HCT116 (cell line): ENCODE data around the gene HDHD2. TPM values are rescaled to one million over a fixed set of nuclear protein-coding genes. Genes with fewer than 3 reads are reported as not detected.

ENCODE experiments used
- ATAC-seq: fragments of 200-7000 bp; cut with Tn5 transposase; 2 replicates; pipeline ENCODE4 v1.9.1; 2020; ENCODE audit warnings: mild to moderate bottlenecking, moderate library complexity
- BruUV-seq: library from RNA; stranded (reverse); fragments of 400-500 nt; replicated peaks from 2 replicates; lab custom pipeline; 2021; lab: Mats Ljungman, UMichigan
- CTCF ChIA-PET: fragments of 300-600 bp; sonication (Branson Sonifier 250); formaldehyde crosslinking; loops from one replicate; lab custom pipeline; 2021; ENCODE audit warnings: antibody characterized with exemption; lab: Charles Lee
- POLR2A ChIA-PET: fragments of 300-600, 350-600 bp; sonication (Branson Sonifier 250); formaldehyde crosslinking; loops from one replicate; lab custom pipeline; 2021; ENCODE audit warnings: antibody characterized with exemption; lab: Charles Lee
- RAD21 ChIA-PET, 2 experiments: fragments of 300-600 bp; sonication (Branson Sonifier 250); formaldehyde crosslinking; loops; one replicate each; lab custom pipeline; 2023; ENCODE audit warnings: low total read pairs in 2 of 2; ENCODE audit not compliant: uncharacterized antibody in 2 of 2, unreplicated experiment in 2 of 2, low non-redundant PET in 1 of 2; lab: Charles Lee
- DNase-seq: peaks from one replicate; pipeline ENCODE4 v3.0.0-alpha.2; 2010; ENCODE audit warnings: low read depth, low spot score
- H2AFZ ChIP-seq: fragments of 200-600 bp; shearing (Covaris generic), sonication (generic); 2 replicates; pipeline ENCODE4 v1.6.1; 2017; ENCODE audit warnings: low read depth, mixed run types, mixed read lengths, antibody characterized with exemption, low read length; ENCODE audit not compliant: poor library complexity, severe bottlenecking
- H3K27ac ChIP-seq: 2 replicates; pipeline ENCODE4 v1.5.1; 2012; ENCODE audit warnings: low read depth, low read length
- H3K27me3 ChIP-seq: fragments of 200-600 bp; sonication (generic); 2 replicates; pipeline ENCODE4 v1.6.1; 2016; ENCODE audit warnings: mixed run types, low read length, mixed read lengths; ENCODE audit not compliant: insufficient read depth
- H3K36me3 ChIP-seq, 2 experiments: fragments of 200-500 bp in 1 of 2; fragments of 200-600 bp in 1 of 2; sonication (Bioruptor generic) in 1 of 2; sonication (generic) in 1 of 2; 2 replicates each; pipeline versions ENCODE4 v1.5.1 to v1.6.1; 2014 to 2016; ENCODE audit warnings: low read length in 2 of 2, inconsistent platforms in 1 of 2, mixed read lengths in 1 of 2, mixed run types in 1 of 2; ENCODE audit not compliant: insufficient read depth in 2 of 2, control insufficient read depth in 1 of 2
- H3K4me1 ChIP-seq, 2 experiments: fragments of 200-600 bp in 1 of 2; sonication (generic) in 1 of 2; 2 replicates each; pipeline versions ENCODE4 v1.5.1 to v1.6.1; 2012 to 2017; ENCODE audit warnings: low read length in 2 of 2, inconsistent platforms in 1 of 2, mild to moderate bottlenecking in 1 of 2, mixed read lengths in 1 of 2, mixed run types in 1 of 2, moderate library complexity in 1 of 2; ENCODE audit not compliant: insufficient read depth in 2 of 2, control insufficient read depth in 1 of 2
- H3K4me2 ChIP-seq: fragments of 200-600 bp; sonication (generic); 2 replicates; pipeline ENCODE4 v1.6.1; 2017; ENCODE audit warnings: mixed run types, low read length, mixed read lengths
- H3K4me3 ChIP-seq, 2 experiments: fragments of 200-600 bp in 1 of 2; sonication (generic) in 1 of 2; replicated peaks in 1 of 2; 2 replicates each; pipeline ENCODE4 v1.5.1; 2011 to 2016; ENCODE audit warnings: low read length in 2 of 2, control low read depth in 1 of 2, low read depth in 1 of 2, mild to moderate bottlenecking in 1 of 2, mixed read lengths in 1 of 2, mixed run types in 1 of 2
- H3K79me2 ChIP-seq: fragments of 200-600 bp; sonication (generic); 2 replicates; pipeline ENCODE4 v1.6.1; 2017; ENCODE audit warnings: mild to moderate bottlenecking, mixed run types, low read length, moderate library complexity, mixed read lengths; ENCODE audit not compliant: insufficient read depth
- H3K9ac ChIP-seq: fragments of 200-600 bp; sonication (generic); 2 replicates; pipeline ENCODE4 v1.6.1; 2016; ENCODE audit warnings: low read length, mixed read lengths
- H3K9me2 ChIP-seq: fragments of 200-600 bp; sonication (generic), shearing (Covaris generic); 2 replicates; pipeline ENCODE4 v1.6.1; 2017; ENCODE audit warnings: mixed run types, mild to moderate bottlenecking, moderate library complexity; ENCODE audit not compliant: insufficient read depth
- H3K9me3 ChIP-seq, 2 experiments: fragments of 200-500 bp in 1 of 2; fragments of 200-600 bp in 1 of 2; sonication (Bioruptor generic) in 1 of 2; sonication (generic) in 1 of 2; 2 replicates each; pipeline ENCODE4 v1.6.1; 2014 to 2017; ENCODE audit warnings: low read length in 2 of 2, mixed read lengths in 2 of 2, inconsistent platforms in 1 of 2, low read depth in 1 of 2, mild to moderate bottlenecking in 1 of 2, mixed run types in 1 of 2, moderate library complexity in 1 of 2; ENCODE audit not compliant: control insufficient read depth in 1 of 2, insufficient read depth in 1 of 2
- H4K20me1 ChIP-seq: fragments of 200-600 bp; sonication (generic), shearing (Covaris generic); 2 replicates; pipeline ENCODE4 v1.6.1; 2017; ENCODE audit warnings: mixed run types, mild to moderate bottlenecking, moderate library complexity; ENCODE audit not compliant: insufficient read depth
- CEBPB ChIP-seq: IDR thresholded peaks from 2 replicates; pipeline ENCODE4 v1.6.1; 2012; ENCODE audit warnings: low read depth
- CTCF ChIP-seq, 3 experiments: fragments of 200-600 bp in 1 of 3; sonication (generic) in 1 of 3; IDR thresholded peaks in 2 of 3; conservative IDR thresholded peaks in 1 of 3; 2 replicates each; pipeline ENCODE4 v1.5.1; 2012 to 2017; ENCODE audit warnings: low read depth in 2 of 3, low read length in 2 of 3, antibody characterized with exemption in 1 of 3, borderline replicate concordance in 1 of 3, control low read depth in 1 of 3, mild to moderate bottlenecking in 1 of 3, mixed read lengths in 1 of 3, mixed run types in 1 of 3, moderate library complexity in 1 of 3; ENCODE audit not compliant: insufficient read depth in 1 of 3
- MAX ChIP-seq: IDR thresholded peaks from 2 replicates; pipeline ENCODE4 v1.6.1; 2012
- POLR2A ChIP-seq: IDR thresholded peaks from 2 replicates; pipeline ENCODE4 v1.7.0; 2011; ENCODE audit warnings: borderline replicate concordance; ENCODE audit not compliant: insufficient read depth, insufficient read length; ENCODE audit errors: extremely low read depth
- POLR2AphosphoS5 ChIP-seq: IDR thresholded peaks from 2 replicates; pipeline ENCODE4 v1.6.1; 2011; ENCODE audit warnings: mild to moderate bottlenecking, low read depth, low read length, moderate library complexity
- SIN3A ChIP-seq: IDR thresholded peaks from 2 replicates; pipeline ENCODE4 v1.6.1; 2012; ENCODE audit warnings: low read depth
- SP1 ChIP-seq: IDR thresholded peaks from 2 replicates; pipeline ENCODE4 v1.6.1; 2012; ENCODE audit warnings: low read depth
- SRF ChIP-seq: IDR thresholded peaks from 2 replicates; pipeline ENCODE4 v1.6.1; 2012; ENCODE audit warnings: low read depth
- YY1 ChIP-seq: IDR thresholded peaks from 2 replicates; pipeline ENCODE4 v1.6.1; 2011; ENCODE audit warnings: low read length, low read depth, moderate library complexity, mild to moderate bottlenecking; ENCODE audit not compliant: insufficient replicate concordance; ENCODE audit errors: extremely low read depth
- ZBTB33 ChIP-seq: IDR thresholded peaks from 2 replicates; pipeline ENCODE4 v1.6.1; 2011; ENCODE audit warnings: mild to moderate bottlenecking, low read length, moderate library complexity; ENCODE audit not compliant: insufficient replicate concordance; ENCODE audit errors: extremely low read depth
- ZFX ChIP-seq: fragments of 450-650 bp; IDR thresholded peaks from 2 replicates; pipeline ENCODE4 v1.6.1; 2017
- intact Hi-C: fragments of 100-400 bp; cut with micrococcal nuclease; formaldehyde crosslinking; loops from 2 replicates; pipeline ENCODE4 v1.10.0; 2022
- total RNA-seq: library from RNA; stranded (reverse); gene quantifications from one replicate; pipeline ENCODE4 v1.2.1, GENCODE V29; 2021; ENCODE audit not compliant: unreplicated experiment
- TF ChIP-seq, protein P1 (sequence below): IDR thresholded peaks from 2 replicates; pipeline ENCODE4 v1.6.1; 2012; ENCODE audit warnings: low read depth
- TF ChIP-seq, protein P2 (sequence below): IDR thresholded peaks from 2 replicates; pipeline ENCODE4 v1.6.1; 2012

HDHD2 gene
- total RNA-seq, 1 experiment from 2014 or later = 29.1 TPM

DNA sequence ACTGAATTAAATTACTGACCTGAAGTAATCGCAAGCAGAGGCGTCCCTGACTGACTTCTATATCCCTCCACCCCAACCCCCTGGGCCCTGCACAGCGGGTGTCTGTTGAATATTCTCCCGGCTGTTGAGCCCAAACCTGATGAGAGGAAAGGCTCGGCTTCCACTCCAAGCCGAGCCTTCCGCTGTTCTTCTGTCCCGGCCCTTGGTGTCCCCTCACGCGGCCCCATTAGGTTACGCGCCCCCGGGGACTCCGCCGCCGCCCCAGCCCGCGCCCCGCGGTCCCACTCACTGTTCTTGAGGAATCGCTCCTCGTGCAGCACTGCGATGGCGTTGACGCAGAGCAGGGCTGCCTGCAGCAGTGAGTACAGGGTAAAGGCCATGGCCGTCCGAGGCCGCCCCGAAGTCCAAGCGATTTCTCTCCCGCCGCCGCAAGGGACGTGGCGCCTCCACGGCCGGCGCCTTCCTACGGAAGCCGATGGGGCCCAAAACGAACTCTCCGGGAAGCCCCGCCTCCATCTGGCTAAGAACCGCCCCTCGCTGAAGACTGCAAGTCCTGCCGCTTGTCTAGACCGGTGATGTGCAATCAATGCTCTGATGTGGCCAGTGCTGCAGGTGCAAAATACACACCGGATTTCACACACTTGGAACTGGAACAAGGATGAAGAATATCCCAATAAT lies 25.7 kb upstream of the HDHD2 start, which contains the start of gene IER3IP1:
IER3IP1 (minus strand) TSS at position 467 of the 678 bp plus-strand sequence; CDS start at position 380, 87 bp downstream.
- H2AFZ ChIP-seq = peak within 1 kb of the TSS; percentile 94
- no TSS peak for BruUV-seq
- intact Hi-C loops = no loop called here
- H3K4me2 ChIP-seq = peak within 1 kb of the TSS; percentile 86
- no peaks in the 10 kb centered on the region for H3K9me3 ChIP-seq
- H3K79me2 ChIP-seq = peaks cover 50% of the 10 kb centered on the region
- H3K9me2 ChIP-seq = no peaks in the 10 kb centered on the region
- ChIA-PET POLR2A (no interaction called here), RAD21 (no interaction called here), CTCF (no interaction called here)
- peak; percentile 96 for ATAC-seq
- peak within 1 kb of the TSS; percentile 94 for H3K9ac ChIP-seq
- H4K20me1 ChIP-seq = no peaks in the 10 kb centered on the region
- TF ChIP-seq POLR2A (peak; percentile 71), SP1 (0 out of 2 replicates have a peak, but pooled peaks have one; percentile 20), ZBTB33 (peak; percentile 77), MAX (peak; percentile 63; the same call in 1 of the 2 replicates), SRF (no peak), YY1 (peak; percentile 45), SIN3A (peak; percentile 65; the same call in 1 of the 2 replicates), CTCF (IDR thresholded peaks at IDR 0.05 in 2 of 3, conservative IDR thresholded peaks at IDR 0.05 in 1 of 3; ENCODE audit: borderline replicate concordance in 1 of 3, insufficient read depth in 1 of 3, low read depth in 2 of 3, low read length in 2 of 3) (peak in 2 of 3 experiments; percentile 4 to 15; a peak in 1 of 6 replicates), POLR2AphosphoS5 (peak; percentile 84), CEBPB (0 out of 2 replicates have a peak, but pooled peaks have one; percentile 16), ZFX (peak; percentile 74; the same call in 1 of the 2 replicates)
- TF ChIP-seq, protein P1, sequence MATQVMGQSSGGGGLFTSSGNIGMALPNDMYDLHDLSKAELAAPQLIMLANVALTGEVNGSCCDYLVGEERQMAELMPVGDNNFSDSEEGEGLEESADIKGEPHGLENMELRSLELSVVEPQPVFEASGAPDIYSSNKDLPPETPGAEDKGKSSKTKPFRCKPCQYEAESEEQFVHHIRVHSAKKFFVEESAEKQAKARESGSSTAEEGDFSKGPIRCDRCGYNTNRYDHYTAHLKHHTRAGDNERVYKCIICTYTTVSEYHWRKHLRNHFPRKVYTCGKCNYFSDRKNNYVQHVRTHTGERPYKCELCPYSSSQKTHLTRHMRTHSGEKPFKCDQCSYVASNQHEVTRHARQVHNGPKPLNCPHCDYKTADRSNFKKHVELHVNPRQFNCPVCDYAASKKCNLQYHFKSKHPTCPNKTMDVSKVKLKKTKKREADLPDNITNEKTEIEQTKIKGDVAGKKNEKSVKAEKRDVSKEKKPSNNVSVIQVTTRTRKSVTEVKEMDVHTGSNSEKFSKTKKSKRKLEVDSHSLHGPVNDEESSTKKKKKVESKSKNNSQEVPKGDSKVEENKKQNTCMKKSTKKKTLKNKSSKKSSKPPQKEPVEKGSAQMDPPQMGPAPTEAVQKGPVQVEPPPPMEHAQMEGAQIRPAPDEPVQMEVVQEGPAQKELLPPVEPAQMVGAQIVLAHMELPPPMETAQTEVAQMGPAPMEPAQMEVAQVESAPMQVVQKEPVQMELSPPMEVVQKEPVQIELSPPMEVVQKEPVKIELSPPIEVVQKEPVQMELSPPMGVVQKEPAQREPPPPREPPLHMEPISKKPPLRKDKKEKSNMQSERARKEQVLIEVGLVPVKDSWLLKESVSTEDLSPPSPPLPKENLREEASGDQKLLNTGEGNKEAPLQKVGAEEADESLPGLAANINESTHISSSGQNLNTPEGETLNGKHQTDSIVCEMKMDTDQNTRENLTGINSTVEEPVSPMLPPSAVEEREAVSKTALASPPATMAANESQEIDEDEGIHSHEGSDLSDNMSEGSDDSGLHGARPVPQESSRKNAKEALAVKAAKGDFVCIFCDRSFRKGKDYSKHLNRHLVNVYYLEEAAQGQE = no peak
- TF ChIP-seq, protein P2, sequence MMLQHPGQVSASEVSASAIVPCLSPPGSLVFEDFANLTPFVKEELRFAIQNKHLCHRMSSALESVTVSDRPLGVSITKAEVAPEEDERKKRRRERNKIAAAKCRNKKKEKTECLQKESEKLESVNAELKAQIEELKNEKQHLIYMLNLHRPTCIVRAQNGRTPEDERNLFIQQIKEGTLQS = no peak
- H3K36me3 ChIP-seq = no peaks in the 10 kb centered on the region
- H3K4me1 ChIP-seq = peaks cover 6 to 10% of the 10 kb centered on the region in 2 experiments; a peak in 3 of 4 replicates
- DNase-seq = peak; percentile 86
- peak within 1 kb of the TSS; percentile 91 to 94 for H3K4me3 ChIP-seq
- peak within 1 kb of the TSS; percentile 80 for H3K27ac ChIP-seq
- H3K27me3 ChIP-seq = no peaks in the 10 kb centered on the region
